Thyroid gland (tissue), 4 donors: Measurements from ENCODE around the gene RSU1.

Experiments
- POLR2A ChIP-seq, 2 donors: fragments of 450-650 bp; IDR thresholded peaks; one replicate each; pipeline ENCODE4 v1.6.1; 2017; ENCODE audit warnings: antibody characterized with exemption in 2 of 2, mild to moderate bottlenecking in 2 of 2, moderate library complexity in 1 of 2
- TF ChIP-seq, protein P1 (sequence below), 6 experiments: fragments of 200-600 bp in 3 of 6; fragments of 450-650 bp in 3 of 6; sonication (generic) in 3 of 6; IDR thresholded peaks; one replicate each; pipeline ENCODE4 v1.5.1; 2016 to 2019; ENCODE audit warnings: antibody characterized with exemption in 6 of 6, mild to moderate bottlenecking in 2 of 6, inconsistent platforms in 1 of 6, moderate library complexity in 1 of 6

- TF ChIP-seq, protein P1, sequence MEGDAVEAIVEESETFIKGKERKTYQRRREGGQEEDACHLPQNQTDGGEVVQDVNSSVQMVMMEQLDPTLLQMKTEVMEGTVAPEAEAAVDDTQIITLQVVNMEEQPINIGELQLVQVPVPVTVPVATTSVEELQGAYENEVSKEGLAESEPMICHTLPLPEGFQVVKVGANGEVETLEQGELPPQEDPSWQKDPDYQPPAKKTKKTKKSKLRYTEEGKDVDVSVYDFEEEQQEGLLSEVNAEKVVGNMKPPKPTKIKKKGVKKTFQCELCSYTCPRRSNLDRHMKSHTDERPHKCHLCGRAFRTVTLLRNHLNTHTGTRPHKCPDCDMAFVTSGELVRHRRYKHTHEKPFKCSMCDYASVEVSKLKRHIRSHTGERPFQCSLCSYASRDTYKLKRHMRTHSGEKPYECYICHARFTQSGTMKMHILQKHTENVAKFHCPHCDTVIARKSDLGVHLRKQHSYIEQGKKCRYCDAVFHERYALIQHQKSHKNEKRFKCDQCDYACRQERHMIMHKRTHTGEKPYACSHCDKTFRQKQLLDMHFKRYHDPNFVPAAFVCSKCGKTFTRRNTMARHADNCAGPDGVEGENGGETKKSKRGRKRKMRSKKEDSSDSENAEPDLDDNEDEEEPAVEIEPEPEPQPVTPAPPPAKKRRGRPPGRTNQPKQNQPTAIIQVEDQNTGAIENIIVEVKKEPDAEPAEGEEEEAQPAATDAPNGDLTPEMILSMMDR (IDR thresholded peaks at IDR 0.05), result no peak
- no peak for TF ChIP-seq POLR2A (IDR thresholded peaks at IDR 0.05)
Observed at GRCh38 chr10:16751244-16751643, 66.0 kb downstream of the RSU1 start.
